NCI-H2227 (cell line): Measurements from ENCODE around the gene ARHGAP5.

Source experiments
- DNase-seq: peaks from one replicate; lab custom pipeline; 2025; ENCODE audit not compliant: unreplicated experiment; lab: John Stamatoyannopoulos, UW

ARHGAP5 gene

DNA sequence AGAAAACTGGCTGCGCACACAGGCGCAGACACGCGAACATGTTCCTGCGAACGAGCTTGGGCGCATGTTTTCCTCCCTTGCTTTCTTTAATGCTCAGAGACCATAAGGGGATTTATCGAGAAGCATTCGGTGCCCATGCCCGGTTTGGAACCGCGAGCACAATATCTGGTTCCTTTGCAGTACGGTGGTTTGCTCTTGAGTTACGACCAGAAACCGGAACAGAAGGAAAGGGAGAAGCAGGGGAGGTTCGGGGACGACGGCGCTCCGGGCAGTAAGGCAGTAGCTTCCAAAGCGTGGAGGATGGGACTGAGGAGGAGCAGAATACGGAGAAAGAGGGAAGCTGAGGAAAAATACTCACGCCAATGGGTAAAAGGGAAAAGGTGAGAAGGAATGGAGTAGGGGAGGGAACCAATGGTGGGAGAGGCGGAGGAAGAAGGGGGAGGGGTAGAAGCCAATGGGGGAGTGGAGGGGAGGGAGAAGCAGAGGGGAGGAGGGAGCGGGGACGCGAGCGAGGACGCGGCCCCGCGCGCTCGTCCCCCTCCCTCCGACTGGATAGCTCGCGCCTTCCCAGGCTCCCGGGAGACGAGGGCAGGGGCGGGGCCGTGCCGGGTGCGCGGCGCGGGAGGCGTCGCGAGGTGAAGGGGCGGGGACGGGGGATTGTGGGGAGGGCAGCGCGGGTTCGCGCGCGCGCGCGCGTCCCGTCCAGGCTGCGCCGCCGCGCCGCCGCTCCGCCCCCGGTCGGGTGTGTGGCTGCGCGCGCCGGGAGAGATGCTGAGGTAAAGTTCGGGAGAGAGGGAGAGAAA, 625 bp upstream of the ARHGAP5 start:
- DNase-seq, result peak; percentile 98

DNA sequence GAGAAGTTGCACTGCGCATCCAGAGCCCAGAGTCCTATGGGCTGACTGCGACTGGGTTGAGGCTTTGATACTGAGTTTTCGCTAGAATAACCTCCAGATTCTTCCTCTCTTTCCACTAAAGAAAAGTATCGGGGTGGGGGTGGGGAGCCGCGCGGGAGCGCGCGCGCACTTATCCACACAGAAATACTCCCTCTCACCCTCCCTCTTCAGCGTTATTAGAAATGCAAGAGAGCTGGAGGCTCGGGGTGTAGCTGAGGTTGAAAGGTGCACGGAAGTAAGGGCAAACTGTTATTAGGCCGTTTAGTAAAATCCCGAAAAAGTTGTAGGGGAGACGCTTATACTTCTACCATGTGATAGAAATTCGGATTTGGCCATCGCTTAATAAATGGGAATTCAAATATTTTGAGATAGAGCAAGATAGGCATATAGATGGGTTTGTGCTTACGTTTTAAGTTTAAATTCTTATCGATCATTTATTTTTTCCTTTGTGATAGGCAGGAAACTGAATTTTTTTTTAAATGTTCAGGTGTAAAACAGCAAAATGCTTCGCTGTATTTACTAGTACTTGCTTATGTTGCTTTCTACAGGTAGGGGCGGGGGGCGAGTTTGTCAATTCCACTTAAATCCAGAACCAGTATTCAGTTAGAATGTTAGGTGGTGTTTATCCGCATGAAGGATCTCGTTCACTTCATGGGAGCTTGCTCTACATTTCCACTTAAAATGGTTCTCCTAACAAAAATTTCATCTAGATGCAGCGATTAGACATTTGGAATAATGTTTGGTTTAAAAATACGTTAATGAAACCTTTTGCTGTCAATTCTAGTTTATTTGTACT, 1.1 kb downstream of the ARHGAP5 start:
- DNase-seq, result peak; percentile 41

DNA sequence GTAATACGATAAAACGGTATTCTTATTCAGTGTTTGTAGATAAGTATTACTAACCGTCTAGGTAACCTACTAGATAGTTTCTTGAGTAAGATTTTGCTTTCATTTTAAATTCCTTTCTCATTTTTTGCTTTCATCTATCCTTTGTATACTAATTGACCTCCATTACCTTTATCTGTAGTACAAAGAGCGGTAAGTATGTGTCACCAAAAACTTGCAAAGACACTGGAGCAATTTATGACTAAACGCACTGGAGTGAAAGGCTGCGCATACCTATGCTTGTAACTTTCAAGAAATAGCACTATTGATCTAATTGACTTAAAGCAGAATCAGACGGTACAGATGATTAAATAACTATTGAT, 1.7 kb downstream of the ARHGAP5 start:
- DNase-seq, result no peak

DNA sequence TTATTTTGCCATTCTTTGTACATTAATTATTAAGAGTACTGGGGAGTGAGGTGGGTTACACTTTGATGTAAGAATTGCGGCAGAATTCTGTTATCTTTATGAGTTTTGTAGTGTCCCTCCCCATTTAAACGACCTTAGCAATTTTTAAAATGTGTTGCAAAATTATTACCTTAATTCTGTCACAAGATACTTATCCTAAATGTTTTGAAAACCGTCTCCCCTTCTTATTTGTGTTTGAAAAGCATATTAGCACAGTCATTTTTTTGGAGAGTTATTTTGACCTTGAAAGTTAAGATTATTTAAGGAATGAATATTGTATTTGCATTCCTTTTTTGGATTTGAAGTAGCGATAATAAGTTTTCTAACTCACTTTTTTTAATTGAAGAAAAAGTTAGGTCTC, 2.2 kb downstream of the ARHGAP5 start:
- DNase-seq, result no peak

DNA sequence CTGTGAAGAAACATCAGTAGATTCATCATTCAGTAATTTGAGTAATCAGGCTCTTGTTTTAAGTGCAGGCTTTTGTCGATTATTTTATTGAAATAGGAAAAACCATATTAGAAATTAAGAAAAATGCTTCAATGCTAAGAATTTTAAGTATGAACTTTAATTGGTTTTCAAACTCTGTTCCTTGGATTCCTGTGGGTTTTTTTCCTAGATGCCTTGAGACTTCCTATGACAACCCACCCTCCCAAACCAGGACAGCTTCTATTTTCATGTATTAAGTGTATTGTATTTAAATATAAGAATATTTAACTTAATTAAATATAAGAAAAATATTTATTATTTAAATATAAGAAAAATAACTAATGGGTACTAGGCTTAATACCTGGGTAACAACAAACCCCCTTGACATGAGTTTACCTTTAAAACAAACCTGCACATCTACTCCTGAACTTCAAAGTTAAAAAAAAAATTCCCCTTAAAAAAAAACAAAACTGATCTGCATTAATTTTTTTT, 3.0 kb downstream of the ARHGAP5 start:
- DNase-seq, result no peak

DNA sequence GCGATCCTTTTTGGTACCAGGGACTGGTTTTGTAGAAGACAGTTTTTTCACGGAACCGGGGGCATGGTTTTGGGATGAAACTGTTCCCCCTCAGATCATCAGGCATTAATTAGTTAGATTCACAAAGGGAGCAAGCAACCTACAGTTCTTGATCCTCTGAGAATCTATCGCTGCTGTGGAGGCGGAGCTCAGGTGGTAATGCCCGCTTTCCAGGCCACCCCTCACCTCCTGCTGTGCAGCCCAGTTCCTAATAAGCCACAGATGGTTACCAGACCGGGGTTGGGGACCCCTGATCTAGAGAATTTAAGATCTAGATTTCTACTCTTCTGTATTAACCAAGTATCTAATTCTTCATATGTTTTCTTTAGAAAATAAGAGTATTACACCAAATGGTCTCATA, 4.8 kb downstream of the ARHGAP5 start:
- peak; percentile 4 for DNase-seq

DNA sequence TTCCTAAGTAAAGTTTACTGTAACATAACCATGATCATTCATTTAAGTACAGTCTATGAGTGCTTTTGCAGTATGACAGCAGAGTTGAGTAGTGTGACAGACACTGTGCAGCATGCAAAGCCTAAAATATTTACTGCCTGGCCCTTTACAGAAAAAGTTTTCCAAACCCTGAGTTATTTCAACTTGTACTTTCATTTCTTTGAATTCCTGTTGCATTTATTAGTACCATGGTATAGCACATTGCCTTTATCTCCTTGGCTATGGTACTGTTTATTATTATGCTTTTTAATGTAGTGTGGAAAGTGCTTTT, 6.2 kb downstream of the ARHGAP5 start:
- no peak for DNase-seq

DNA sequence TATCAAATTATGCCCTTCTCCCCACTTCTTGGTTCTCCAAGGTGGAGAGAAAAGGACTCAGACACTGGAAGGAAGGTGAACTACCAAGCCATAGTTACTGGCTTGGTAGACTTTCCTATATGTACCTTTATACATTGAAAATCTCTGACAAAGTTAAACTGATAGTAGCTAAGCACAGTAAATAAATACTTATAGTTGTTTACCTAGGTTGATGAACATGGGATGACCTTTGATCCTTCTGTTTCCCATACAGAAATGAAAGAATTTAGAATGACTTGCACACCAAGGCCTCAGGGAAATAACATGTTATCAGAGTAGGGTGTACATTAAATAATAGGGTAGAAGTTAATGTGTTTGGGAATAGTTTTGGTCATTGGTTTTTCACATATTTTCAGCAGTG, 6.7 kb downstream of the ARHGAP5 start:
- DNase-seq, result no peak

DNA sequence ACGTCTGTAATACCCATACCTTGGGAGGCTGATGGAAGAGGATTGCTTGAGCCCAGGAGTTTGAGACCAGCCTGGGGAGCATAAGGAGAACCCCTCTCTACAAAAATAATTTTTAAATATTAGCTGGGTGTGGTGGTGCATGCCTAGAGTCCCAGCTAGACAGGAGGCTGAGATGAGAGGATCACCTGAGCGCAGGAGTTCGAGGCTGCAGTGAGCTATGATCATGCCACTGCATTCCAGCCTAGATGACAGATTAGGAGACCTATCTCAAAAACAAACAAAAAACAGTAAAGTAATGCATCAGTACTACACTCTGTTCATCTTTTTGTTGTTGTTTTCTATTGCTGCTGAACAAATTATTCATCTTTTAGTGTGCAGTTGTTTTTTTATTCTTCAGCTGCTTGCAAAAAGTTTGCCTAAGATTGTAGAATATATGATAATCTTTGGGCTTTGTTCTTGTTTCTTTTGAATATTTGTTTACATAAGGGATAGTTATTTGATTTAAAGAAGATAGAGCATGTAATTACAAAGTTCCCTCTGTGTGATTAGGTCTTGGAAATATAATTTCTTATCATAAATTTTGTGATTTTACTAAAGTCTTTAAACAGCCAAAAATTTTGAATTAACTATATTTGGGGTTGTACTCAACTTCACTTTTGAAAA, 8.2 kb downstream of the ARHGAP5 start:
- no peak for DNase-seq

DNA sequence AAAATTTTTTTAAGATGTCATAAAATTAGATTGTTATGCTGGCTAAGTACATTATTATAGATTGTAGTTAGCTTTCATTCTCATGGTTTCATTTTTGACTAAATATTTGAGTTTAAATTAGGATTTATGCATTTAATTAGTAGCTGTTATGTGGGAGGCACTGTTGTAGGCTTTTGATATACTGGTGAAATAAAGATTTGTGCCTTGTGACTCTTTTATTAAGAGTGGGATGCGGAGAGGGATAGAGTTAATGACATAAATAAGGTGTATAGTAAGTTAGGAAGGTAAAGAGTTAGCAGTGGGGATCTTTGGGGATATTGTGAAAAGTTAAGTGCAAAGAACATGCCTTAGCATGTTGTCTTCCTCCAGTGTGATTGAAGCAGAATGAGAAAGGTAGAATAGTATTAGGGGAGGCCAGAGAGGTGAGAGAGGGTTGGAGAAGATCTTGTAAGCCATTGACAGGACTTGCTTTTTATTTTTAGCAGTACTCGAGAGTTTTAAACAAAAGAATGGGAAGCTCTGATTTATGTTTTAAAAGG, 8.8 kb downstream of the ARHGAP5 start:
- no peak for DNase-seq

DNA sequence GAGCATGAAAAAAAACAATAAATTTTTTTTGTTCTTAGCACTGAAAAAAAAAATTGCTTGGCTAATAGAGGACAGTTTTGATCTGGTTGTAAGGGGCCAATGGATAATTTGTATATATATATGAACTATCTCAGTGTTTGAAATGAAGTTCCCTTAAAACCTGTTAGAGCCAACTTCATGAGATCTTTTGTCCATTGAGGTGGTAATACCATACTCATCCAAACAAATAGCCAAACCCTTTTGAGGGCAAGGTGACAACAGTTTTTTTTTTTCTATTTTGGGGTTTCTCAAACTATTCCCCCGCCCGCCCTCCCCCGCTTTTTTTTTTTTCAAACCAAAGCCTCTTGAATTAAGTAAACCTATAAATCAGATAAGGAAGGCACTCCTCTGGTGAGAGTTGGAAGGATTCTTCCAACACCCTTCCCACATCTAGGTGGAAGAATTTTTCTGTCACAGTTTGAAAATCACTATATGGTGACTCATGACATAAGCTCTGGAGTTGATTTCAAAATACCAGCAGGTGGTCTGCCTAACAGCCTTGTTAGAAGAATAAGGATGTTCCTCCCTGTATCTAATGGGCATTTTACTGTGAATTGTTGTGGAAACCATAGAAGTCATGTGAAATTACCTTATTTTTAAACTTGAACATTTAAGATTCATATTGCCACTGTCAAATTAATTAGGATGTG, 10.2 kb downstream of the ARHGAP5 start:
- DNase-seq, result peak; percentile 37

DNA sequence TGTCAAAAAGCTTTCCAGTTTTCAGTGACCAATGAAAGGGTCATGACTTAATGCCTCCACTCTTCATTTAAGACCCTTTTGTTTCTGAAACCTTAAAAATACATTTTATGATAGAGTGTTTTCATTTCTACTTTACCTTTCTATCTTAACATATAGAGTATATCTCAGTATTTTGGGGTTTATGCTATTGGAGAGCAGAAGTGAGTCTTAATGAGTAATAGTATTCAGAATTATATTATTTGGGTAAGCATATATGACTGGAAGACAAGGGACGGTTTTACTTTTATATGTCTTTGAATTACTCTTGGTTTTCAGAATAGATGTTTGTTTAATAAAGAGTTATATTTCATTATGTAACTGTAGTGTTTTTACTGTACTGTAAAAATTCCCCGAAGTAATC, 10.8 kb downstream of the ARHGAP5 start:
- no peak for DNase-seq

DNA sequence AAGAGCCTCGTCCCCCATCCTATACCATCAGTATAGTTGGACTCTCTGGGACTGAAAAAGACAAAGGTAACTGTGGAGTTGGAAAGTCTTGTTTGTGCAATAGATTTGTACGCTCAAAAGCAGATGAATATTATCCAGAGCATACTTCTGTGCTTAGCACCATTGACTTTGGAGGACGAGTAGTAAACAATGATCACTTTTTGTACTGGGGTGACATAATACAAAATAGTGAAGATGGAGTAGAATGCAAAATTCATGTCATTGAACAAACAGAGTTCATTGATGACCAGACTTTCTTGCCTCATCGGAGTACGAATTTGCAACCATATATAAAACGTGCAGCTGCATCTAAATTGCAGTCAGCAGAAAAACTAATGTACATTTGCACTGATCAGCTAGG, 13.6 kb downstream of the ARHGAP5 start:
- DNase-seq, result no peak

DNA sequence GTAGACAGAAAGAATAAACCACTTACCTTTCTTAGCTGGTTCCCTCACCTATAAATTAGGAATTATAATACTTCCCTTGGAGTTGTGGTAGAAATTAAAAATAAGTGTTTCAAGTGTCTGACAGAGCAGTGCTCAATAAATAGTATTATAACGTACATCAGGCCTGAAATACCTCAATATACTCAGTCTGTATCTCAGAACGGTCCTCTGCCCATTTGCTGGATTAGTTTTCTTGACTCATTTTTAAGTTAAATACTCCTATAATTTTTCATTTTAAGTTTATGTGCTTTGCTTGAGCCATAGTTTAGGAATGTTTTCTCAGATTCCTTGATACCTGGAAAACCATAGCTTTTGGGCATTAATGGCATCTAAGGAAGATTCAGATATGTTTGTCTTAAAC, 22.4 kb downstream of the ARHGAP5 start:
- no peak for DNase-seq

DNA sequence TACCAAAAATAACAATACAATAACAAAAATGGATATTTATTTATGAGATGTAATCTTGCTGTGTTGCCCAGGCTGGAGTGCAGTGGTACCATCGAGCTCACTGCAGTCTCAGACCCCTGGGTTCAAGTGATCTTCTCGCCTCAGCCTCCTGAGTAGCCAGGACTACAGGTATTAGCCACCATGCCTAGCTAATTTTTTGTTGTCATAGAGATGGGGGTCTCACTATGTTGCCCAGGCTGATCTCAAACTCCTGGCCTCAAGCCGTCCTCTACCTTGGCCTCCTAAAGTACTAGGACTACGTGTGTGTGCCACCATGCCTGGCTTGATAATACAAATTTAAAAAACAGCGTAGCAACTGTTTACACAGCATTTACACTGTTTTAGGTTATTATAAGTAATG, 23.1 kb downstream of the ARHGAP5 start:
- no peak for DNase-seq

DNA sequence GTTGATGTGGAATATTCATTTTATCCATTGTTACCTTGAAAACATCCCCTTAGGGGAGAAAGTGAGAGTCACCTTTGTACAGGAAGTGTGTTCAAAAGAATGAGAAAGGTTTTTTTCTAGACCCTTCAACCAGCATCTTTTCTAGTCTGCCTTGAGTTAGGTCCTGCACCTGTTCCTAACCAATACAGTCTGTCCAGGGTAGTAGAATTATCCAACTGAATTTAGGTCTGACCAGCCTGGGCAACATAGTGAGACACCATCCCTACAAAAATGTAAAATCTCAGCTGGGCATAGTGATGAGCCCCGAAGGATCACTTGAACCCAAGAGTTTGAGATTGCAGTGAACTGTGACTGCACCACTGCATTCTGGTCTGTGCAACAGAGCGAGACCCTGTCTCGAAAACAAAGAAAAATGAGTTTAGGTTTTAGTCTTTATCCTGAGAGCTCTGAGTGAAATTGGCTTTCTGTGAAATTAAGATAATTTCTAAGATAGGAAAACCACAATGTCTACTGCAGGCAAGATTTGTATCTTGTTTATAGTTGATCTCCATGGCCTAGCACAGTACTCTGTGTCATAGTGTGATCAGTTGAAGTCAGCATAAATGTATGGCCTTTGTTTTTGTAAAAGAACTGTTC, 25.2 kb downstream of the ARHGAP5 start:
- no peak for DNase-seq

DNA sequence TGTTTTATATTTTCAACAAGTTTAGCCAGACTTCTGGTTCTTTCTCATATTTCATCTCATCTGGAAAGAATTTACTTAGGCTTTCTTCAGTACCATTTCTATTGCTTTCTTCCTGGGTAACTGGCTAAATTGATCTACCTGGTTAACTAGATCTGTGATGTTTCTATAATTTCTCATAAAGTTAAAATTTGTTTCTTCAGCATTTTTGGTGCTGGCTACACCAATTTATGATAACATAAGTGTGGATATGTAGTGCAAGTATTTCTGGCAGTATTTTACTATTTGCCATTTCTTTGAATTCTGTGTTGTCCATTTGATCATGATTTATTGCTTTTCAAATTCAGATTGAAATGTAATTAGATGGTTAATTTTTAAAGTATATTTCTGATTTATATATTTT, 25.9 kb downstream of the ARHGAP5 start:
- DNase-seq, result no peak

DNA sequence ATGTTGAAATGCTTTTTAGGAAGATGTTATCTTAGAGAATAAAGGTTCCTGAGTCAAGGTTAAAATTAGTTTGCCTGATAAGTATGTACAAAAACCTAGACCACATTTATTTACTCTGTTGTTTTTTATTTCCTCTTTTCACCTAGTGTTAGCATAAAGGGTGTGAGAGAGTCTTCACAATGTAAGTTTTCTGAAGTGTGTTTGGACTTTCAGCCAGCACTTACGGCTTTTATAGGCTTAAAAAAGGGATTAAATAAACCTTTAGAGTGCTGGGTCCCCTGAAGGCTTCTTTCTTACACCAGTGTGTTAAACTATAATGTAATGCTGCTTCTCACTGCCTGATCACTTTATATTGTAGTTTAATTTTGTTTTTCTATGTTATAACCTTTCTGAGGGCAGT, 27.2 kb downstream of the ARHGAP5 start:
- no peak for DNase-seq

DNA sequence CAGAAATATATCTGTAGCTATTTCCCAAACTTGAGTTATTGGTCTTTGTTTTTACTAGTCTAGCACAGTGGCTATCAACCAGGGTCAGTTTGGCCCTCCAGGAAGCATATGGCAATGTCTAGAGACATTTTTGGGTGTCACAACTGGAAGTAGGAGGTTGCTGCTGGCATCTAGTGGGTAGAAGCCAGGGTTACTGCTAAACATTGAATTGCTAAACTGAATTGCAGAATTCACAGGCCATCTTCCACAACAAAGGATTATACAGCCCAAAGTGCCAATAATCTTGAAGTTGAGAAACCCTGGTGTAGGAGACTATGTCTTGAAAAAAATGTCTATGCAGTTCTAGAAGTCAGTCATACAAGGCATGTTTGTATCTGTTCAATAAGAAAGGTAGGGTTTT, 27.7 kb downstream of the ARHGAP5 start:
- no peak for DNase-seq

DNA sequence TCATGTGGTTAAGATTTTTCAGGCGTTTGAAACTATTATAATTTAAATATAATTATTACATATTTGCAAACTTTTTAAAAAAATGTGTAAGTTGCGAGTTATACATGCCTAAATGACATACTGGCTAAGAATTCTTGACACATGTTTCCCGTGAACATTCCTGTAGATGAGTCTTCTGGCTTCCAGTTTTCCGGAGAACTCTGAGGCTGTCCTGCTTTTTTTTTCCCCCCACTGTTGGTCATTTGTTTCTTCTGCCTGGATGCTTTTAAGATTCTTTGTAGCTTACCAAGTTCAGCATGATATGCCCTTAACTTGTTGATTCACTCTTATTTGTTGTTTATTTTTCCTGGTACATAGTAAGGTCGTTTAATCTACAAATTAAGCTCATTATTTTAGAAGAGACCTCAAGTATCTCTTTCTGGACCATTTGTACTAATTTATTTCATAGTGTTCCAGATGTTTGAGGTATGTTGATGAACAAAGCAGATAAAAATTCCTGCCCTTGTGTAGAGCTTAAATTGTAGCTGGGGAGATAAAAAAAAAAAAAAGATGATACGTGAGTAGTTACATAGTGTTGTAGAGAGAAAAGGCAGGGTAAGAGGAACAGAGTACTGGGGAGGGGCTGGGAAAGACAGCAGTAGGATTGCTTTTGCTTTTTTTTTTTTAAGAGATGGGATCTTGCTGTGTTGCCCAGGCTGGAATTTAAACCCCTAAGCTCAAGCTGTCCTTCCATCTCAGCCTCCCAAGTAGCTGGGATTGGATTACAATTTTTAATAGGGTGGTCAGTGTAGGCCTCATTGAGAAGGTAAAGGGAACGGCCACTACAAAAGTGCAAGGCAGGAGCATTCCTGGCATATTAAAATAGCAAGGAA, 32.8 kb downstream of the ARHGAP5 start:
- no peak for DNase-seq
